Osteoblast (primary cell): ENCODE results near the gene KLF14. TPM values are rescaled to one million over a fixed set of nuclear protein-coding genes. Genes with fewer than 3 reads are reported as not detected.
A peak's percentile ranks its signal among the peaks of the same experiment; 100 is the strongest.
"Not testable (repeated sequence)": the region's sequence is repeated elsewhere in the genome, so short reads cannot be mapped to it uniquely, and the experiment has no call there.

ENCODE experiments used
- DNase-seq: peaks from one replicate; pipeline ENCODE4 v3.0.0; 2011; ENCODE audit warnings: low spot score, mixed read lengths; ENCODE audit not compliant: insufficient read length; ENCODE audit errors: missing footprints
- H2AFZ ChIP-seq: 2 replicates; pipeline ENCODE4 v1.6.0; 2011; ENCODE audit warnings: mild to moderate bottlenecking, low read length
- H3K27ac ChIP-seq: 2 replicates; pipeline ENCODE4 v1.5.1; 2011; ENCODE audit warnings: mild to moderate bottlenecking, low read depth, low read length, moderate library complexity
- H3K27me3 ChIP-seq: 2 replicates; pipeline ENCODE4 v1.6.0; 2012; ENCODE audit warnings: mild to moderate bottlenecking, control low read depth, inconsistent platforms, low read length, moderate library complexity; ENCODE audit not compliant: insufficient read depth
- H3K36me3 ChIP-seq: 2 replicates; pipeline ENCODE4 v1.5.1; 2011; ENCODE audit warnings: mild to moderate bottlenecking, low read length, control low read depth, moderate library complexity; ENCODE audit not compliant: insufficient read depth
- H3K4me1 ChIP-seq: 2 replicates; pipeline ENCODE4 v1.5.1; 2011; ENCODE audit warnings: mild to moderate bottlenecking, low read length, control low read depth, moderate library complexity; ENCODE audit not compliant: insufficient read depth
- H3K4me2 ChIP-seq: 2 replicates; pipeline ENCODE4 v1.6.0; 2011; ENCODE audit warnings: mild to moderate bottlenecking, low read length; ENCODE audit not compliant: insufficient read depth
- H3K4me3 ChIP-seq: fragments of 200-600 bp; sonication (generic); 3 replicates; pipeline ENCODE4 v1.5.1; 2012; ENCODE audit warnings: mild to moderate bottlenecking, low read length, inconsistent platforms; ENCODE audit not compliant: insufficient read depth
- H3K79me2 ChIP-seq: 2 replicates; pipeline ENCODE4 v1.6.0; 2012; ENCODE audit warnings: mild to moderate bottlenecking, low read length, control low read depth, inconsistent platforms; ENCODE audit not compliant: insufficient read depth
- H3K9me3 ChIP-seq: 2 replicates; pipeline ENCODE4 v1.5.1; 2011; ENCODE audit warnings: low read depth, low read length, control low read depth
- H4K20me1 ChIP-seq: 2 replicates; pipeline ENCODE4 v1.6.0; 2012; ENCODE audit warnings: mild to moderate bottlenecking, low read length, control low read depth; ENCODE audit not compliant: insufficient read depth
- total RNA-seq: library from RNA; depleted of rRNA; stranded (reverse); fragments of >200 nt; gene quantifications from 2 replicates; pipeline ENCODE4 v1.2.3, GENCODE V29; 2012
- TF ChIP-seq, protein P1 (sequence below): IDR thresholded peaks from 2 replicates; pipeline ENCODE4 v1.5.1; 2011; ENCODE audit warnings: mild to moderate bottlenecking, low read depth, low read length, moderate library complexity; ENCODE audit errors: extremely low read depth

KLF14 gene
- total RNA-seq, 1 donor, result not detected

DNA sequence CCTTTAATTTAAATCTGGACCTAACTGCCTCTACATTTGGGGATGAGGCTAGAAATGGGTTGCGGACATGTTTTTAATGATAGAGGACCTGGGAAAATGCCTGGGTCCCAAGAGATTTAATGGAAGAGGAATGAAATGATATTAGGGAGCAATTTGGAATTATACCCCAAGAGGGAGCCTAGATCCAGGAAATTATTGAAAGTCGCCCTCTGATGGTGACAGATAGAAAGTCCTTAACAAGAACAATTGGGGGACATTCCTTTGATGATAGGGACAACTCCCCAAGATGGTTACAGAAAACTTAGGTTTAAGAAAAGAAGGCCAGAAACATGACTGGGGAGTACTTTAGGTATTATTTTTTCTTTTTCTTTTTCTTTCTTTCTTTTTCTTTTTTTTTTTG, 38.2 kb downstream of the KLF14 start:
- peak; percentile 58 for DNase-seq
- TF ChIP-seq, protein P1, sequence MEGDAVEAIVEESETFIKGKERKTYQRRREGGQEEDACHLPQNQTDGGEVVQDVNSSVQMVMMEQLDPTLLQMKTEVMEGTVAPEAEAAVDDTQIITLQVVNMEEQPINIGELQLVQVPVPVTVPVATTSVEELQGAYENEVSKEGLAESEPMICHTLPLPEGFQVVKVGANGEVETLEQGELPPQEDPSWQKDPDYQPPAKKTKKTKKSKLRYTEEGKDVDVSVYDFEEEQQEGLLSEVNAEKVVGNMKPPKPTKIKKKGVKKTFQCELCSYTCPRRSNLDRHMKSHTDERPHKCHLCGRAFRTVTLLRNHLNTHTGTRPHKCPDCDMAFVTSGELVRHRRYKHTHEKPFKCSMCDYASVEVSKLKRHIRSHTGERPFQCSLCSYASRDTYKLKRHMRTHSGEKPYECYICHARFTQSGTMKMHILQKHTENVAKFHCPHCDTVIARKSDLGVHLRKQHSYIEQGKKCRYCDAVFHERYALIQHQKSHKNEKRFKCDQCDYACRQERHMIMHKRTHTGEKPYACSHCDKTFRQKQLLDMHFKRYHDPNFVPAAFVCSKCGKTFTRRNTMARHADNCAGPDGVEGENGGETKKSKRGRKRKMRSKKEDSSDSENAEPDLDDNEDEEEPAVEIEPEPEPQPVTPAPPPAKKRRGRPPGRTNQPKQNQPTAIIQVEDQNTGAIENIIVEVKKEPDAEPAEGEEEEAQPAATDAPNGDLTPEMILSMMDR, result peak; percentile 65
- H4K20me1 ChIP-seq, result no peaks in the 10 kb centered on the region
- H3K4me2 ChIP-seq, result no peak overlapping the region
- no peak overlapping the region for H3K27ac ChIP-seq
- H3K36me3 ChIP-seq, result no peaks in the 10 kb centered on the region
- H3K4me1 ChIP-seq, result no peaks in the 10 kb centered on the region
- H3K4me3 ChIP-seq, result no peak overlapping the region
- H3K27me3 ChIP-seq, result peaks cover 4% of the 10 kb centered on the region
- no peak overlapping the region for H2AFZ ChIP-seq
- no peaks in the 10 kb centered on the region for H3K9me3 ChIP-seq
- no peaks in the 10 kb centered on the region for H3K79me2 ChIP-seq

DNA sequence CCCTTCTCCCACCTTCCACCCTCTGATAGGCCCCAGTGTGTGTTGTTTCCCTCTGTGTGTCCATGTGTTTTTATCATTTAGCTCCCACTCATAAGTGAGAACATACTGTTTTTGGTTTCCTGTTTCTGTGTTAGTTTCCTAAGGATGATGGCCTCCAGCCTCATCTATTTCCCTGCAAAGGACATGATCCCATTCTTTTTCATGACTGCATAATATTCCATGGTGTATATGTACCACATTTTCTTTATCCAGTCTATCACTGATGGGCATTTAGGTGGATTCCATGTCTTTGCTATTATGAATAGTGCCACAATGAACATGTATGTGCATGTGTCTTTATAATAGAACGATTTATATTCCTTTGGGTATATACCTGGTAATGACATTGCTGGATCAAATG, 41.6 kb downstream of the KLF14 start:
- not testable (repeated sequence) for H3K36me3 ChIP-seq, H3K9me3 ChIP-seq, H2AFZ ChIP-seq, H4K20me1 ChIP-seq, DNase-seq, H3K4me1 ChIP-seq, H3K27ac ChIP-seq, H3K4me2 ChIP-seq, H3K4me3 ChIP-seq, H3K27me3 ChIP-seq, H3K79me2 ChIP-seq

DNA sequence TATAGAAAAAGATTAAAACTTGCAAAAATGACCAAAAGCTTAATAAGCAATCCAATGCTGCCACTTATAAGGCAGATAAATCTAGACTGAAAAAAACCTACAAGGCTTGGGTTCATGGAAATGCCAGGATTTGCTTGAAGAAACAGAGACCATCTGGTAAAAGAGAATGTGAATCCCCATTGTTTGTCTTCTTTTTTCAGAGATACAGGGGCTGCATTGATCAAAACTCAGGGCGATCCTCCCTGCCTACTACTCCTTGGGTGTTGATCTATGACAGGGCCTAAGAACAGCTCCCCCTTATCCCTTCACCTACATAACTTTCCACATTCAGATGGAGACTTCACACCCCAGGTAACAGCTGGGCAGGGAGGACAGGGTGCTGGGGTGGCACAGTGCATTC, 44.3 kb downstream of the KLF14 start:
- TF ChIP-seq, protein P1, result no peak
- H2AFZ ChIP-seq, result no peak overlapping the region
- DNase-seq, result no peak

DNA sequence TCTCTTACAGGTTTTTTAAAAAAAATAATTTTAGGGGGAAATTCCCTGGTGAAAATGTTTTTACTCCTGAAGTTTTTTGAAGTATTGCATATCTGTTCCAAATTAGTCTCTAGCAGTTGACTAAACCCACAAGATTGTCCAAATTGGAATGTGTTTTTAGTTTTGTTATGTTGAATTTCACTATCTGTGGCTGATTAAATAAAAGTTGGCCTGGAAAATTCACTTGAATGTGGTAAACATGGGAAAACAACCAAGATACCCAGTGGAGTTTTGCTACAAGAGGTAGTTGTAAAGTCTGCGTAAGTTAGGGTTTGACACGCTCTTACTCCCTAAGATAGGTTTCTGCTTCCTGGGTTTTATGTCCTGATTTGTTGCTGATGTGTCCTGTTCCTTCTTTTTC, 51.0 kb downstream of the KLF14 start:
- Histone ChIP-seq H3K36me3 (no peaks in the 10 kb centered on the region), H3K9me3 (no peaks in the 10 kb centered on the region), H3K79me2 (no peaks in the 10 kb centered on the region), H3K4me1 (no peaks in the 10 kb centered on the region), H3K27me3 (peaks cover 13% of the 10 kb centered on the region), H4K20me1 (no peaks in the 10 kb centered on the region), H3K4me3 (no peak overlapping the region), H3K27ac (no peak overlapping the region), H3K4me2 (no peak overlapping the region), H2AFZ (no peak overlapping the region)
- TF ChIP-seq, protein P1, result no peak
- no peak for DNase-seq

More for the DNA sequence above, 44.3 kb downstream of the KLF14 start:
- Histone ChIP-seq H3K27me3 (peaks cover 14% of the 10 kb centered on the region), H3K4me3 (no peak overlapping the region), H3K4me2 (no peak overlapping the region), H3K79me2 (no peaks in the 10 kb centered on the region), H3K27ac (no peak overlapping the region), H4K20me1 (no peaks in the 10 kb centered on the region), H3K36me3 (no peaks in the 10 kb centered on the region), H3K9me3 (no peaks in the 10 kb centered on the region), H3K4me1 (no peaks in the 10 kb centered on the region)

Other genes starting within 250 kb of the KLF14 start
- gene MEST, start 242.1 kb downstream of the KLF14 start, total RNA-seq, result 330 and 347 TPM in 2 replicates
- 53.0 and 59.7 TPM in 2 replicates for gene COPG2, start 65.5 kb downstream of the KLF14 start, total RNA-seq
- not detected in 2 replicates for gene TSGA13, start 47.7 kb downstream of the KLF14 start, total RNA-seq